ENCODE measurements around the gene LONP1. TPM values are rescaled to one million over a fixed set of nuclear protein-coding genes. Genes with fewer than 3 reads are reported as not detected.

Gene LONP1
- polyA plus RNA-seq, 1 donor from 2014 or later: 43.1 TPM

- no peak overlapping the region for H3K4me2 ChIP-seq (ENCODE audit: low read length)
- H3K27me3 ChIP-seq (ENCODE audit: insufficient read depth, low read depth, low read length): no peaks in the 10 kb centered on the region
- H3K79me2 ChIP-seq (replicated peaks; ENCODE audit: insufficient read depth, low read length): peaks cover 77% of the 10 kb centered on the region
- H3F3A ChIP-seq (ENCODE audit: insufficient read depth, low read length, poor library complexity, severe bottlenecking): no peaks in the 10 kb centered on the region
- peaks cover 13% of the 10 kb centered on the region for H4K20me1 ChIP-seq (ENCODE audit: insufficient read depth)
- no peak overlapping the region for H2AFZ ChIP-seq (ENCODE audit: low read depth, low read length)
- H3K36me3 ChIP-seq (ENCODE audit: insufficient read depth, low read length): peaks cover 5% of the 10 kb centered on the region
- TF ChIP-seq POLR2AphosphoS5 (IDR thresholded peaks at IDR 0.05): no peak
- no peaks in the 10 kb centered on the region for H3K9me2 ChIP-seq (ENCODE audit: insufficient read depth, low read length)
- H3K9ac ChIP-seq (ENCODE audit: low read length): no peak overlapping the region
- H3K4me3 ChIP-seq (ENCODE audit: low read length): no peak overlapping the region
- no peak overlapping the region for H3K27ac ChIP-seq (ENCODE audit: low read length)
- H3K9me3 ChIP-seq (ENCODE audit: low read length): no peaks in the 10 kb centered on the region
Measured at GRCh38 chr19:5643060-5643459, 76.9 kb downstream of the LONP1 start.

GRCh38 chr19:5642204-5642603 is 77.7 kb downstream of the LONP1 start:
- no peaks in the 10 kb centered on the region for H3K9me3 ChIP-seq (ENCODE audit: low read length)
- no peak overlapping the region for H3K4me2 ChIP-seq (ENCODE audit: low read length)
- H3K27ac ChIP-seq (ENCODE audit: low read length): no peak overlapping the region
- no peaks in the 10 kb centered on the region for H3F3A ChIP-seq (ENCODE audit: insufficient read depth, low read length, poor library complexity, severe bottlenecking)
- peaks cover 13% of the 10 kb centered on the region for H4K20me1 ChIP-seq (ENCODE audit: insufficient read depth)
- no peak for TF ChIP-seq EP300 (conservative IDR thresholded peaks at IDR 0.05; ENCODE audit: poor library complexity, severe bottlenecking)
- TF ChIP-seq MXI1 (conservative IDR thresholded peaks at IDR 0.05; ENCODE audit: poor library complexity, severe bottlenecking): no peak
- TF ChIP-seq CTCF (IDR thresholded peaks at IDR 0.05; ENCODE audit: poor library complexity, severe bottlenecking): no peak
- H3K4me3 ChIP-seq (ENCODE audit: low read length): no peak overlapping the region
- H3K27me3 ChIP-seq (ENCODE audit: insufficient read depth, low read depth, low read length): no peaks in the 10 kb centered on the region
- H3K79me2 ChIP-seq (replicated peaks; ENCODE audit: insufficient read depth, low read length): peaks cover 77% of the 10 kb centered on the region
- H3K36me3 ChIP-seq (ENCODE audit: insufficient read depth, low read length): peaks cover 5% of the 10 kb centered on the region
- no peaks in the 10 kb centered on the region for H3K9me2 ChIP-seq (ENCODE audit: insufficient read depth, low read length)
- H3K9ac ChIP-seq (ENCODE audit: low read length): no peak overlapping the region
- no peak overlapping the region for H2AFZ ChIP-seq (ENCODE audit: low read depth, low read length)

Other genes starting within 250 kb of the LONP1 start
- 0.50 and 2.0 TPM in 2 replicates for gene TINCR, start 152.2 kb downstream of the LONP1 start, polyA plus RNA-seq
- 38.8 and 40.1 TPM in 2 replicates for gene SAFB2, start 97.4 kb downstream of the LONP1 start, polyA plus RNA-seq
- 67.3 and 89.8 TPM in 2 replicates for gene SAFB, start 97.1 kb downstream of the LONP1 start, polyA plus RNA-seq
- gene MICOS13, start 39.6 kb downstream of the LONP1 start, polyA plus RNA-seq: 46.0 and 52.3 TPM in 2 replicates
- gene HSD11B1L, start 39.1 kb downstream of the LONP1 start, polyA plus RNA-seq: 170 and 223 TPM in 2 replicates
- 358 and 452 TPM in 2 replicates for gene RPL36, start 29.9 kb downstream of the LONP1 start, polyA plus RNA-seq
- gene CATSPERD, start 491 bp upstream of the LONP1 start, polyA plus RNA-seq: not detected in 2 replicates
- 0.97 and 1.0 TPM in 2 replicates for gene PRR22, start 64.6 kb upstream of the LONP1 start, polyA plus RNA-seq
- 34.2 and 42.1 TPM in 2 replicates for gene DUS3L, start 71.0 kb upstream of the LONP1 start, polyA plus RNA-seq
- gene NRTN, start 84.9 kb upstream of the LONP1 start, polyA plus RNA-seq: 0.62 TPM in 1 of 2 replicates, not detected in the other
- gene FUT6, start 119.6 kb upstream of the LONP1 start, polyA plus RNA-seq: not detected in 2 replicates
- gene FUT3, start 131.3 kb upstream of the LONP1 start, polyA plus RNA-seq: 0.64 and 0.82 TPM in 2 replicates
- gene FUT5, start 150.4 kb upstream of the LONP1 start, polyA plus RNA-seq: not detected in 2 replicates
- 529 and 594 TPM in 2 replicates for gene NDUFA11, start 183.6 kb upstream of the LONP1 start, polyA plus RNA-seq
- gene VMAC, start 184.7 kb upstream of the LONP1 start, polyA plus RNA-seq: 6.0 and 9.1 TPM in 2 replicates
- gene CAPS, start 194.1 kb upstream of the LONP1 start, polyA plus RNA-seq: 7.5 and 10.5 TPM in 2 replicates